Activated naive CD4-positive, alpha-beta T cell treated with anti-CD3 and anti-CD28 coated beads for 36 hours (primary cell): ENCODE data around the gene CATSPER4. TPM values are rescaled to one million over a fixed set of nuclear protein-coding genes. Genes with fewer than 3 reads are reported as not detected.

ENCODE experiments used
- CTCF ChIA-PET: fragments of 350-600 bp; sonication (Branson Sonifier 250); formaldehyde crosslinking; loops from one replicate; lab custom pipeline; 2021; ENCODE audit warnings: antibody characterized with exemption; lab: Charles Lee
- DNase-seq: peaks from one replicate; pipeline ENCODE4 v3.0.0-alpha.2; 2020
- H3K27ac Mint-ChIP-seq: one replicate; pipeline ENCODE4 v1.8.0; 2021; ENCODE audit warnings: mild to moderate bottlenecking, mixed read lengths
- H3K27me3 Mint-ChIP-seq: one replicate; pipeline ENCODE4 v1.8.0; 2021; ENCODE audit warnings: low read depth, mixed read lengths
- H3K36me3 Mint-ChIP-seq: one replicate; pipeline ENCODE4 v1.8.0; 2021; ENCODE audit warnings: low read depth, mixed read lengths
- H3K4me1 Mint-ChIP-seq: one replicate; pipeline ENCODE4 v1.8.0; 2021; ENCODE audit warnings: low read depth, mixed read lengths
- H3K4me3 Mint-ChIP-seq: one replicate; pipeline ENCODE4 v1.8.0; 2021; ENCODE audit warnings: mild to moderate bottlenecking, moderate library complexity, mixed read lengths
- H3K9me3 Mint-ChIP-seq: one replicate; pipeline ENCODE4 v1.8.0; 2021; ENCODE audit warnings: mixed read lengths
- intact Hi-C: fragments of 100-400 bp; cut with micrococcal nuclease; formaldehyde crosslinking; loops from one replicate; pipeline ENCODE4 v1.15.1; 2023
- total RNA-seq, 2 experiments: library from RNA; stranded (reverse); gene quantifications; one replicate each; pipeline ENCODE4 v1.2.3, GENCODE V29; 2021

CATSPER4 gene
- total RNA-seq: not detected

GRCh38 chr1:26190373-26190987 lies at the start of gene CATSPER4:
TSS of gene CATSPER4 (plus strand) at chr1:26190602. CDS start at chr1:26190628, 26 bp downstream.
- CTCF ChIA-PET: interaction anchor here (0.6 to 2.6 kb wide), 3 partner anchors 26 to 173 kb away, joined by 3 to 10 read pairs (median 3); partner anchors contain the start of gene CEP85
- H3K4me1 Mint-ChIP-seq: peaks cover 13% of the 10 kb centered on the region
- H3K4me3 Mint-ChIP-seq: no peak within 1 kb of the TSS
- intact Hi-C loops: loop anchor here (1.0 kb wide), 1 partner anchor 44 kb away; the partner anchor contains the start of gene CEP85
- H3K36me3 Mint-ChIP-seq: no peaks in the 10 kb centered on the region
- no peaks in the 10 kb centered on the region for H3K9me3 Mint-ChIP-seq
- no peaks in the 10 kb centered on the region for H3K27me3 Mint-ChIP-seq
- H3K27ac Mint-ChIP-seq: no peak within 1 kb of the TSS
- DNase-seq: no peak

DNA sequence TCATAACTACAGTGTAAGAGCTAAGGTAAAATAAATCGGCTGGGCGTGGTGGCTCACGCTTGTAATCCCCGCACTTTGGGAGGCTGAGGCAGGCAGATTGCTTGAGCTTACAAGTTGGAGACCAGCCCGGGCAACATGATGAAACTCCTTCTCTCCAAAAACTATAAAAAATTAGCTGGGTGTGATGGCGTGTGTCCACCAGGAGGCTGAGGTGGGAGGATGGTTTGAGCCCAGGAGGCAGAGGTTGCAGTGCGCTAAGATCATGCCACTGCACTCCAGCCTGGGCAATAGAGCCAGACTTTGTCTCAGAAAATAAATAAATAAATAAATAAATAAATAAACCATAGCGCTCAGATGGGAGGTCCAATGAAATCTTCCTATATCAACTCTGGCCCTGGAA lies 48.2 kb upstream of the CATSPER4 start:
- CTCF ChIA-PET: interaction anchor here (0.7 to 6.5 kb wide), 7 partner anchors 12 to 106 kb away, joined by 3 to 143 read pairs (median 4); no protein-coding TSS in a partner anchor

DNA sequence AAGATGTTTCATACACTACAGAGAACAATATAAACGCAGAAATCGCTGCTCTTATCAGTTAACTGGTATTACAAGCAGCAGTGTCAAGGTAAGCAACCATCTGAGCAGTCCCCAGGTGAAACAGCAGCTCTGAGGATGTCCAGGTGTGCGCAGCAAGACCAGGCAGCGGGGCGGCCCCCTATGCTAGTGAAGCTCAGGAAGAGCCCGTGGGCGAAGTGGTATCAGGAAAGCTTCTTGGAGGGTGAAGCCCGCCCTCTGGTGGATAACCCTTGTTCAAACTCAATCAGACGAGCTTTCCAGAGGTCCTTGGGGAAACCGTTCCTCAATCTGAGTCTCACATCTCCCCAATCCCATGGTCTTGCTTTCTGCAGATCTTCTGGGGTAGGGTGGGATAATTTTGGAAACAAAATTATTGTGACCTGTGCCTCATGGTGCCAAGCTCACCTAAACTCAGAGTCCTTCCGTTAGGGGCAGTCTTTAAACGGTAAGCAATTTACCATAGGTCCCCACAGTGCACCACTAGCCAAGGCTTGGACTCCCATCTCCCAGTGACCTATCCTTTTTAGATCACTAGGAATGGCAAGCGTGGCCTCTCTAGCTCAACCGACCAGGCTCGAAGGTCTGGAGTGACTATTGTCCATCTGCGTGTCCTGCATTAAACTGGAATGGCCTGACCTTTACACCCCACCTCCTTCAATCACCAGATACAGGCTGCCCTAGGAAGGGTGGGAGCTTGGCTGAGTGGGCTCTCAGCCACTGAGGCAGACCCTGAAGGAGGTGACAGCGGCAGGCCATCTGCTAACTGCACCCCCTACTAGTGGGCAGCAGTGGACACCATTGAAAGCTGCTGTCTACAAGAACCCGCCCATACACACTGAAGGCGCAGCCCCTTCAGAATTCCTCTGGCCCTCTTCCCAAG lies 45.1 kb upstream of the CATSPER4 start:
- intact Hi-C loops: loop anchor here (1.0 to 2.0 kb wide), 4 partner anchors 18 to 110 kb away; no protein-coding TSS in a partner anchor
- CTCF ChIA-PET: interaction anchor here (0.7 to 6.5 kb wide), 27 partner anchors 8 to 272 kb away, joined by 3 to 143 read pairs (median 7); partner anchors contain the start of genes CEP85, FAM110D, SH3BGRL3 and ZNF593OS
- DNase-seq: peak; percentile 88

More for the DNA sequence above, 48.2 kb upstream of the CATSPER4 start:
- Mint-ChIP-seq H3K4me1 (peaks cover 11% of the 10 kb centered on the region), H3K4me3 (no peak overlapping the region), H3K27me3 (no peaks in the 10 kb centered on the region), H3K36me3 (no peaks in the 10 kb centered on the region), H3K27ac (no peak overlapping the region), H3K9me3 (no peaks in the 10 kb centered on the region)
- intact Hi-C loops: no loop called here
- no peak for DNase-seq

DNA sequence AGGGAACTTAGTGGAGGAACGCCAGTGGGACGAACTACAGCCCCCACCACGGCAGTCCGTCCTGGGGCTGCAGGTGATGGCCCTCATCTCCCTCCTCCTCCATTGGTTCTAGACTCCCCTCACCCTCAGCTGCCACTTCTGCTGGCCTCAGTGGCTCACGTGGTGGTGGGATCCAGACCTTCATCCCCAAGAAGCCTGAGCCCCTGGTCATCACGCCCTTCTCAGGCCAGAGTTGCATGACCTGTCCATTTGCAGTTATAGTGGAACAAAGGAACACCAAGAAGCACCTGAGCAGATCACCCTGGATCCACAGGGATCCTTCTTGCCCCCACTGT lies 44.5 kb upstream of the CATSPER4 start:
- no peak for DNase-seq
- H3K9me3 Mint-ChIP-seq: no peaks in the 10 kb centered on the region
- intact Hi-C loops: loop anchor here (1.0 to 2.0 kb wide), 4 partner anchors 19 to 111 kb away; no protein-coding TSS in a partner anchor
- no peak overlapping the region for H3K27ac Mint-ChIP-seq
- H3K27me3 Mint-ChIP-seq: no peaks in the 10 kb centered on the region
- no peak overlapping the region for H3K4me3 Mint-ChIP-seq
- no peaks in the 10 kb centered on the region for H3K36me3 Mint-ChIP-seq
- H3K4me1 Mint-ChIP-seq: peaks cover 2% of the 10 kb centered on the region
- CTCF ChIA-PET: interaction anchor here (1.1 to 6.5 kb wide), 17 partner anchors 8 to 271 kb away, joined by 4 to 143 read pairs (median 9); partner anchors contain the start of genes CEP85 and FAM110D

More for the DNA sequence above, 45.1 kb upstream of the CATSPER4 start:
- Mint-ChIP-seq H3K27me3 (no peaks in the 10 kb centered on the region), H3K9me3 (no peaks in the 10 kb centered on the region), H3K4me3 (no peak overlapping the region), H3K36me3 (no peaks in the 10 kb centered on the region), H3K4me1 (peaks cover 2% of the 10 kb centered on the region), H3K27ac (no peak overlapping the region)

DNA sequence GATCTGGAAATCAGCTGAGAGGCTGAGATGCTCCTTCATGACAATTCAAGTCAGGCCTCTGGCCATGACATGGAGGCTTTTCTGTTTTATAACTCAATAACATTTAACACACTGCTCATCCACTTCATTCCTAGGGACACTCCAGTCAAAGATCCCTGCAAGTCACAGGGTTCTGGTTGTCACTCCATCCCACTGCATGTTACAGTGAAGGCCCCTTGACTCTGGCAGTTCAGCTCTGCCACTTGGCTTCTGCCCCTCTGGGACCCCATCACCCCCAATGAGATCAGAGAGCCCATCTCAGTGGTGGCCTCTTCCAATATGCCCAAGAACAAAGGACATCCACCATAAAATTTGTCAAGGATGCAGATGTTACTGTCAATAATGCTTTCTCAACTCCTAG lies 41.5 kb upstream of the CATSPER4 start:
- H3K27me3 Mint-ChIP-seq: no peaks in the 10 kb centered on the region
- H3K4me1 Mint-ChIP-seq: peaks cover 2% of the 10 kb centered on the region
- no peak overlapping the region for H3K27ac Mint-ChIP-seq
- CTCF ChIA-PET: no interaction called here
- H3K9me3 Mint-ChIP-seq: no peaks in the 10 kb centered on the region
- no peak for DNase-seq
- intact Hi-C loops: no loop called here
- H3K4me3 Mint-ChIP-seq: no peak overlapping the region
- no peaks in the 10 kb centered on the region for H3K36me3 Mint-ChIP-seq

- peaks cover 4% of the 10 kb centered on the region for H3K27me3 Mint-ChIP-seq
- H3K27ac Mint-ChIP-seq: no peak overlapping the region
- H3K4me3 Mint-ChIP-seq: no peak overlapping the region
- peaks cover 3% of the 10 kb centered on the region for H3K4me1 Mint-ChIP-seq
- CTCF ChIA-PET: interaction anchor here (0.6 to 1.7 kb wide), 4 partner anchors 10 to 706 kb away, joined by 3 to 9 read pairs (median 3); no protein-coding TSS in a partner anchor
- DNase-seq: no peak
- no peaks in the 10 kb centered on the region for H3K9me3 Mint-ChIP-seq
- H3K36me3 Mint-ChIP-seq: no peaks in the 10 kb centered on the region
- intact Hi-C loops: no loop called here
Measured at GRCh38 chr1:26153966-26154532, 36.4 kb upstream of the CATSPER4 start.

DNA sequence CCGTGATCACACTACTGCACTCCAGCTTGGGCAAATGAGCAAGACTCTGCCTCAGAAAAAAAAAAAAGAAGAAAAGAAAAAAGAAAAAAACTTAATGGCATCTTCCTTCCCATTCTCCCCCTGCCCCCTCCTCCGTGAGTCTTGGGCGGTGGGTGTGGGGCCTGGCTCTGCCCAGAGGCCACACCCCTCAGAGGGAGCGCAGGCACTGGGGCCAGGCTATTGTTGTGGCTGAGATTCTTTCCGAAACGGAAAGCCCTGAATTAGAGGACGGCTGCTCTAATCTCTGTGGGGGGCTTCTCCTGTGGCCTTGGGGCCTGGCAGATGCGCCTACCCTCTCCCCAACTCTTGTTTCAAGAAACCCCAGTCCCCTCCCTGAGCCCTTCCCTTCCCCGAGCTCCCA lies 35.7 kb upstream of the CATSPER4 start:
- Mint-ChIP-seq H3K4me3 (no peak overlapping the region), H3K27me3 (peaks cover 7% of the 10 kb centered on the region), H3K9me3 (no peaks in the 10 kb centered on the region), H3K27ac (no peak overlapping the region), H3K36me3 (no peaks in the 10 kb centered on the region), H3K4me1 (peaks cover 3% of the 10 kb centered on the region)
- CTCF ChIA-PET: interaction anchor here (0.6 to 4.3 kb wide), 6 partner anchors 9 to 706 kb away, joined by 3 to 21 read pairs (median 4); partner anchors contain the start of gene CEP85
- intact Hi-C loops: no loop called here
- DNase-seq: no peak

DNA sequence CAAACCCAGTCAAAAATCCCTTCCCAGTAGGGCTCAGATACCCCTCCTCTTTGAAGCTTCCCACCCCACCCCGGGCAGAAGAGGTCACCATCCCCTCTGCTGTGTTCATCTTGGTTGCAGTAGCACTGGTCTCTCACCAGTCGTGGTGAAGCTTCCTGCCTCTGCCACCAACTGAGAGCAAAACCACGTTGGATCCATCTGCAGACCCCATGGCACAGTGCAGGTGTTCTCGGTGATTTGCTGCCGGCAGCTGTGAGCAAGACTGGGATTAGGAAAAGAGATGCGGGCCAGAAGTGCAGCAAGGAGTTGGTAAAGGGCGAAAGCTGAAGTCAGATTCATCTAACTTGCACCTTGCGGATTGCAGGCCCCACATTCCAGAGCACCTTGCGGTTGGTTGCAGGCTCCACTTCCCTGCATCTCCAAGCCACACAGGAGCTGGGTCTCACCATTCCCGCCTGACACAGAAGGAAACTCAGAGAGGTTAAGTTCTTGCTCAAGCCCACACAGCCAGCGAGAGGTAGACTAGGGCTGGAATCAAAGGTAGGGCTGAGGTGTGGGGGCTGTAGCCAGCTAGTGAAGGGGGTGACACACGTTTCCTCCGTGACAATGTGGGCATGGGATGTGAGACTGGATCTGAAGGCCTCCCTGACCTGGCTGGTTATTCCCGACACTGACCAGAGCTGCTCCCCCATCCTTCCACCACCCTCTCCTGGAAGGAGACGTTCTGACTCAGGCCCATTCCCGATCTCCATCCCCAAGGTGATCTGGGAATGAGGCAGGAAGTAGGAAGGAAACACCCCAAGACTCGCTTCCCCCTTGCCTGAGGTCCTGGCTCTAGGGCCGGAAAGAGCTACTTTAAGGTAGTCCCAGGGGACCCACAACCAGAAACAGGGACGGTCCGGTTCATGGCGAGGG lies 34.8 kb upstream of the CATSPER4 start:
- intact Hi-C loops: no loop called here
- Mint-ChIP-seq H3K4me3 (no peak overlapping the region), H3K4me1 (peaks cover 3% of the 10 kb centered on the region), H3K9me3 (no peaks in the 10 kb centered on the region), H3K27me3 (peaks cover 8% of the 10 kb centered on the region), H3K27ac (no peak overlapping the region), H3K36me3 (no peaks in the 10 kb centered on the region)
- no peak for DNase-seq
- CTCF ChIA-PET: interaction anchor here (1.0 to 4.3 kb wide), 4 partner anchors 10 to 241 kb away, joined by 3 to 21 read pairs (median 4); partner anchors contain the start of gene CEP85

- H3K9me3 Mint-ChIP-seq: no peaks in the 10 kb centered on the region
- peaks cover 3% of the 10 kb centered on the region for H3K4me1 Mint-ChIP-seq
Measured at GRCh38 chr1:26156285-26157038, 33.9 kb upstream of the CATSPER4 start.

GRCh38 chr1:26158271-26158907 lies 32.0 kb upstream of the CATSPER4 start:
- DNase-seq: no peak
- Mint-ChIP-seq H3K27ac (no peak overlapping the region), H3K36me3 (no peaks in the 10 kb centered on the region), H3K4me1 (peaks cover 7% of the 10 kb centered on the region), H3K27me3 (peaks cover 21% of the 10 kb centered on the region), H3K4me3 (no peak overlapping the region), H3K9me3 (no peaks in the 10 kb centered on the region)
- intact Hi-C loops: no loop called here
- CTCF ChIA-PET: interaction anchor here (0.6 to 4.3 kb wide), 3 partner anchors 13 to 275 kb away, joined by 3 to 21 read pairs (median 4); no protein-coding TSS in a partner anchor

More at GRCh38 chr1:26156285-26157038, 33.9 kb upstream of the CATSPER4 start:
- H3K27me3 Mint-ChIP-seq: peaks cover 14% of the 10 kb centered on the region
- no peaks in the 10 kb centered on the region for H3K36me3 Mint-ChIP-seq
- H3K27ac Mint-ChIP-seq: no peak overlapping the region
- H3K4me3 Mint-ChIP-seq: no peak overlapping the region
- CTCF ChIA-PET: interaction anchor here (1.0 to 4.3 kb wide), 4 partner anchors 11 to 240 kb away, joined by 3 to 21 read pairs (median 4); partner anchors contain the start of gene CEP85
- intact Hi-C loops: no loop called here
- DNase-seq: no peak
